AG04450 (cell line): ENCODE results near the gene PARD3. TPM values are rescaled to one million over a fixed set of nuclear protein-coding genes. Genes with fewer than 3 reads are reported as not detected.

Source experiments
- CTCF ChIA-PET: fragments of 300-600, 350-600 bp; formaldehyde crosslinking; extraction: SDS; loops from one replicate; lab custom pipeline; 2022; ENCODE audit warnings: antibody characterized with exemption, inconsistent platforms; lab: Charles Lee
- POLR2A ChIA-PET: fragments of 350-600 bp; formaldehyde crosslinking; extraction: SDS; loops from one replicate; lab custom pipeline; 2021; ENCODE audit warnings: antibody characterized with exemption, inconsistent platforms; lab: Yijun Ruan, JAX
- DNase-seq: peaks from one replicate; pipeline ENCODE4 v3.0.0-alpha.2; 2011; ENCODE audit warnings: low read depth, low spot score
- H3K27ac ChIP-seq: one replicate; pipeline ENCODE4 v1.5.1; 2012; ENCODE audit warnings: low read depth, low read length, control low read depth
- H3K27me3 ChIP-seq: one replicate; pipeline ENCODE4 v1.6.0; 2012; ENCODE audit warnings: low read length; ENCODE audit not compliant: control insufficient read depth, insufficient read depth
- H3K4me3 ChIP-seq: 2 replicates; pipeline ENCODE4 v1.5.1; 2011; ENCODE audit warnings: mild to moderate bottlenecking, low read depth, low read length, control low read depth
- H3K9me3 ChIP-seq: 2 replicates; pipeline ENCODE4 v1.5.1; 2012; ENCODE audit warnings: low read length; ENCODE audit not compliant: control insufficient read depth, insufficient read depth
- CTCF ChIP-seq: IDR thresholded peaks from 2 replicates; pipeline ENCODE4 v1.5.1; 2011; ENCODE audit warnings: low read depth, low read length, control low read depth, inconsistent platforms
- polyA plus RNA-seq: library from polyadenylated mRNA; depleted of rRNA; stranded (reverse); fragments of >200 nt; gene quantifications from 2 replicates; pipeline ENCODE4 v1.2.3, GENCODE V29; 2011

Gene PARD3
- polyA plus RNA-seq, 1 experiment: 43.1 TPM

- Histone ChIP-seq H3K9me3 (no peaks in the 10 kb centered on the region), H3K27me3 (no peaks in the 10 kb centered on the region), H3K4me3 (no peak overlapping the region), H3K27ac (no peak overlapping the region)
- TF ChIP-seq CTCF: no peak
- no peak for DNase-seq
- CTCF ChIA-PET: no interaction called here
- POLR2A ChIA-PET: interaction anchor here (0.8 kb wide), 1 partner anchor 10 kb away, joined by 6 read pairs; no protein-coding TSS in a partner anchor
Observed at GRCh38 chr10:34343764-34344163, 471.3 kb downstream of the PARD3 start.

GRCh38 chr10:34341473-34341872, 473.6 kb downstream of the PARD3 start:
- no peaks in the 10 kb centered on the region for H3K9me3 ChIP-seq
- ChIA-PET CTCF (no interaction called here), POLR2A (interaction anchor here (0.7 kb wide), 1 partner anchor 124 kb away, joined by 5 read pairs; no protein-coding TSS in a partner anchor)
- no peaks in the 10 kb centered on the region for H3K27me3 ChIP-seq
- H3K4me3 ChIP-seq: no peak overlapping the region
- no peak overlapping the region for H3K27ac ChIP-seq
- no peak for DNase-seq
- no peak for TF ChIP-seq CTCF

- CTCF ChIA-PET: no interaction called here
- Histone ChIP-seq H3K27ac (no peak overlapping the region), H3K27me3 (no peaks in the 10 kb centered on the region), H3K9me3 (no peaks in the 10 kb centered on the region), H3K4me3 (no peak overlapping the region)
- no peak for TF ChIP-seq CTCF
- POLR2A ChIA-PET: interaction anchor here (0.7 kb wide), 1 partner anchor 123 kb away, joined by 5 read pairs; no protein-coding TSS in a partner anchor
- no peak for DNase-seq
Observed at GRCh38 chr10:34340934-34341333, 474.2 kb downstream of the PARD3 start.

GRCh38 chr10:34339816-34340553, 475.1 kb downstream of the PARD3 start:
- no peaks in the 10 kb centered on the region for H3K27me3 ChIP-seq
- ChIA-PET CTCF (no interaction called here), POLR2A (no interaction called here)
- H3K4me3 ChIP-seq: no peak overlapping the region
- TF ChIP-seq CTCF: no peak
- H3K9me3 ChIP-seq: no peaks in the 10 kb centered on the region
- DNase-seq: no peak
- H3K27ac ChIP-seq: no peak overlapping the region

GRCh38 chr10:34337917-34338316, 477.2 kb downstream of the PARD3 start:
- CTCF ChIA-PET: interaction anchor here (0.6 kb wide), 1 partner anchor 575 kb away, joined by 6 read pairs; no protein-coding TSS in a partner anchor

More at GRCh38 chr10:34337917-34338316, 477.2 kb downstream of the PARD3 start:
- Histone ChIP-seq H3K4me3 (no peak overlapping the region), H3K9me3 (no peaks in the 10 kb centered on the region), H3K27me3 (no peaks in the 10 kb centered on the region), H3K27ac (no peak overlapping the region)
- no peak for DNase-seq
- no peak for TF ChIP-seq CTCF
- POLR2A ChIA-PET: no interaction called here
